Peyer's patch (tissue), 4 donors: ENCODE data around the gene HOXC6.

Source experiments
- CTCF ChIP-seq, 6 experiments: fragments of 450-650 bp in 4 of 6; fragments of 200-600 bp in 2 of 6; sonication (generic) in 1 of 6; IDR thresholded peaks; one replicate each; pipeline ENCODE4 v1.5.1; 2017 to 2019; ENCODE audit warnings: antibody characterized with exemption in 6 of 6, mild to moderate bottlenecking in 3 of 6, moderate library complexity in 1 of 6
- POLR2A ChIP-seq, 2 donors: fragments of 450-650 bp; IDR thresholded peaks; one replicate each; pipeline ENCODE4 v1.5.1; 2017; ENCODE audit warnings: antibody characterized with exemption in 2 of 2, mild to moderate bottlenecking in 2 of 2, moderate library complexity in 2 of 2

- TF ChIP-seq CTCF (IDR thresholded peaks at IDR 0.05) (no peak), POLR2A (IDR thresholded peaks at IDR 0.05) (no peak)
These were observed 5.9 kb downstream of the HOXC6 start for GRCh38 chr12:54033980-54034784.
